T-helper 2 cell treated with Interferon-gamma antibody and Interleukin-4, amounts not matched to agents 100 ng/mL and 5 ng/mL, for 36 hours (primary cell): Measurements from ENCODE around the gene FHAD1. TPM values are rescaled to one million over a fixed set of nuclear protein-coding genes. Genes with fewer than 3 reads are reported as not detected.
"Not testable (repeated sequence)": the region's sequence is repeated elsewhere in the genome, so short reads cannot be mapped to it uniquely, and the experiment has no call there.

Experiments
- intact Hi-C: fragments of 100-400 bp; cut with micrococcal nuclease; formaldehyde crosslinking; loops from one replicate; pipeline ENCODE4 v1.15.1; 2023
- total RNA-seq: library from RNA; stranded (reverse); gene quantifications from 2 replicates; pipeline ENCODE4 v1.2.3, GENCODE V29; 2022

Gene FHAD1
- total RNA-seq, 1 donor from 2014 or later = 0.09 TPM

DNA sequence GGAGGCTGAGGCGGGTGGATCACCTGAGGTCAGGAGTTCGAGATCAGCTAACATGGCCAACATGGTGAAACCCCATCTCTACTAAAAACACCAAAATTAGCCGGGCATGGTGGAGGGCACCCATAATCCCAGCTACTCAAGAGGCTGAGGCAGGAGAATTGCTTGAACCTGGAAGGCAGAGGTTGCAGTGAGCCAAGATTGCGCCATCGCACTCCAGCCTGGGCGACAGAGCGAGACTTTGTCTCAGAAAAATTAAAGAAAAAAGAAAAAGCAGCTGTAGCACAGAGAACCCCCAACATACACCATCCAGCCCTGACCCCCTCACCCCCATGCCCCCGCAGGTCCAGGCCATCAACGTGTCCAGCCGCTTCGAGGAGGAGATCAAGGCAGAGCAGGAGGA lies 181.2 kb downstream of the FHAD1 start:
- intact Hi-C loops = not testable (repeated sequence)

DNA sequence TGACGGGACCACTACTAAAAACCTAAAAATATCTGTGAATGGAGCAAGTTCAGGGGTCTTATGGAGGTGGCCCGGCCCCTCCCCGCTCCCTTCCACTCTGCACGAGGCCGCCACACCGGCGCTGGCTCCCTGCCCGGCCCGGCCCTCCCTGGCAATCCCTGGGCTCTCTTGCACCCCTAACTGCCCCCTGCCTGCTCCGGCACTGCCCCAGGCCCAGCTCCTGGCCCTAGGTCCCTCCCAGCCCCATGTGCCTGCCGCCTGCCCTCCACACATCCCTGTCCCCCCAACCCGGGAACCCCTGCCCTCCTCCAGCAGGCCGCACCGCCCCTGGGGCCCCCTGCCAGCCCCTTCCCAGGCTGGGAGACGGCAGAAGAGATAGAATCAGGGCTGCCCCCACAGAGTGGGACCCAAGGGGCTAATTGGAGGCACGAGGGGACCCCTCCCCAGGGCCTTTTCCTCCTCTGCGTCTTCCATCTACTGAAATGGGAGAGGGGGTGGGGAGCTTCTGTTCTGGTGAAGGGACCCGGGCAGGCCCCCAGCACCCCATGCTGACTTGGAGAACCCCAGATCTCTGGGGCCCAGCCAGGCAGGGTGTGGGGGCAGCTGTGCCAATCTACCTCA lies 181.9 kb downstream of the FHAD1 start:
- intact Hi-C loops = no loop called here

DNA sequence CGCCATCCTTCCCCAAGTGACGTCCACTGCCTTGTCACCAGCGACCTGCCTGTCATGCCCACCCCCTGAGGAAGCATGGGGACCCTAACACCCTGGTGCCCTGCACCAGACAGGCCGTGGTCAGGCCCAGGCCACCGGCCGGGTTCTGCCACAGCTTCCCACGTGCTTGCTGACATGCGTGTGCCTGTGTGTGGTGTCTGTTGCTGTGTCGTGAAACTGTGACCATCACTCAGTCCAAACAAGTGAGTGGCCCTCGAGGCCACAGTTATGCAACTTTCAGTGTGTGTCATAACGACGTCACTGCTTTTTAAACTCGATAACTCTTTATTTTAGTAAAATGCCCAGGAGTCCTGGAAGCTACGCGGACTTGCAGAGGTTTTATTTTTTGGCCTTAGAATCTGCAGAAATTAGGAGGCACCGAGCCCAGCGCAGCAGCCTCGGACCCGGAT lies 182.7 kb downstream of the FHAD1 start:
- intact Hi-C loops = no loop called here

DNA sequence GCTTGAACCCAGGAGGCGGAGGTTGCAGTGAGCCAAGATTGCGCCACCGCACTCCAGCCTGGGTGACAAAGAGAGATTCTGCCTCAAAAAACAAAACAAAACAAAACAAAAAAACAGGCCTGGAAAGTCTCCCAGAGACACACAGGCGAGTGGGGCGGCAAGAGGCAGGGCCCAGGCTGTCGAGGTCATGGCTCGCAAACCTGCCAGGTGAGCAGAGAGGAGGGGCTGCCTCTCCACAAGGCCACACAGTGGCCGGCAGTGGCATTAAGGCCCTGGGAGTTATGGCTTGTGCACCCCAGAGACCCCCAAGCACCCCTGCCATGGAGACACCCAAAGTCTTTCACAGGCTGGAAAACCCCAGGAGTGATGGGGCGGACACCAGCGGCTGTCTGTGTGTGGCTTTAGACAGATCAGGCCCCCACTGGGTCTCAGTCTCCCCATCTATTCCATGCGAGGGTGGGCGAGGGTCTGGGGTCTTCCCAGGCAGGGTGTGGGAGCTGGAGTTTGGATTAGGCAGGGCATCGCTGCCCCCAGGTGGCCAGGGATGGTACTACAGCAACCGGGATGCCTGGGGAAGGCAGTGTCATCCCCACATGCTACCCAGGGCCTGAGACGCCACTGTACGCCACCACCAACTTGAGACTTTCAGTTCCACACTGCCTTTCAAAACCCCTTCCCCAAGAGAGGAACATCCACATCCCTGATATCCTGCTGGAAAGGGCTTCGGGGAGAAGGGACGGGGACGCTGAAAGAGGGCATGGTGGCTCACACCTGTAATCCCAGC lies 184.0 kb downstream of the FHAD1 start:
- intact Hi-C loops = loop anchor here (1.0 kb wide), 1 partner anchor 108 kb away; no protein-coding TSS in a partner anchor

DNA sequence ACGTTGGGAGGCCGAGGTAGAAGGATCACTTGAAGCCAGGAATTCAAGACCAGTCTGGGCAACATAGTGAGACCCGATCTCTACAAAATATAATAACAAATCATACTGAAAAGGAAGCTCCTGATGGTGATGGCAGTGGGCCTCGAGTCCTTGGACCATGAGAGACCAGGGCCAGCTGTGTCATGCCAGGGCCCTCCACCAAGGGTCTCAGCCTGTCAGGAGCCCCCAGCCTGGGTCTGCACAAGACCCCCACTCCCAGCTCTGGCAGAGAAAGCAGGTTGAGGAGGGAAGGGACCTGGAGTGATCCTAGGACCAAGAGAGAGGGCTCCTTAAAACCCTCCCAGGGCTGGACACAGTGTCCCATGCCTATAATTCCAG lies 184.5 kb downstream of the FHAD1 start:
- intact Hi-C loops = loop anchor here (1.0 kb wide), 1 partner anchor 108 kb away; no protein-coding TSS in a partner anchor

DNA sequence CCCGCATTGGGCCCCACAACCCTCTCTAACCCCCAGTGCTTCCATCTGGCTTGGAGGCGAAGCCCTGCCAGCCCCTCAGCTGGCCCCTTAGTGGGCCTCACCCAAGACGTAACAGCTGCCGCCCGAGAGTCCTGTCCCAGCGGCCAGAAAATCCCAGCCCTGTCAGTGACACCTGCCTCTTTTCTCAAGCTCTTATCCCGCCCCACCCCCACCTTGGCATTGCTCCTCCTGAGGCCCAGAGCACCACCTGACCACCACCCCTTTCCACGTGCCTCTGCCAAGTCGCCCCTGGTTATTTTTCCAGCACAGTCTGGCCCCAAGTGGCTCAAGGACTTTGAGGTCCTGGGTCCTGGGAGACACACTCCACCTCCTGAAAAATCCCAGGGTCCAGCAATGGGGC lies 185.3 kb downstream of the FHAD1 start:
- intact Hi-C loops = no loop called here

DNA sequence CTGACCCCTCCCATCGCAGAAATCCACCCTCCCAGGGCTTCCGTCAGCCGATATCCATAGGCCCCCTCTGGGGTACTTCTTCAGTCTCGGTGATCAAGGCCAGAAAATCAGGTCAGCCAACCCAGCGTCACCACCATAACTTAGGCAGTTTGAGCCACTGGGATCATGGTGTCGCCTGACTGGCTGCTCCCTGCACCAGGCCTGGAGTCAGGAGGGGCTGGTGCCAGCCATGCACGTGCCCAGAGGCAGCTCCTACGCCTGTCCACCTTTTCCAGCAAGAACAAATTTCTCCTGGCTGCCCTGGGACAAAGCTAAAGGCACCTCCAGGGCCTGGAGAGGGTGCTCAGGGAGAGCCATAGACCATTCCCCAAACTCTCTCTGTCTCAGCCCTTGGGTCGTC lies 186.4 kb downstream of the FHAD1 start:
- intact Hi-C loops = no loop called here

DNA sequence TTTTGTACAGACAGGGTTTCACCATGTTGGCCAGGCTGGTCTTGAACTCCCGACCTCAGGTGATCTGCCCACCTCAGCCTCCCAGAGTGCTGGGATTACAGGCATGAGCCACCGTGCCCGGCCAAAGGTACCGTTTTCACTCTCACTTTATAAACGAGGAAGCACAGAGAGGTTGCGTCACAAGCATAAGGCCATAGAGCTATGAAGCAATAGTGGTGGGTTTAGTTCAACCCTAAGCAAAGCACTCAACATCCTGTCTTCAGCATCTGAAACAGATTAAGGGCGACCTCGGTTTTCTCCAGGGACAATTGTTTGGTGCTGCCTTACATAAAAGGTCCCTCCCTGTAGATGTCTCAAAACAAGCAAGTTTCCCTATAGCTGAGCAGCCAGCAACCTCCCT lies 187.7 kb downstream of the FHAD1 start:
- intact Hi-C loops = not testable (repeated sequence)

DNA sequence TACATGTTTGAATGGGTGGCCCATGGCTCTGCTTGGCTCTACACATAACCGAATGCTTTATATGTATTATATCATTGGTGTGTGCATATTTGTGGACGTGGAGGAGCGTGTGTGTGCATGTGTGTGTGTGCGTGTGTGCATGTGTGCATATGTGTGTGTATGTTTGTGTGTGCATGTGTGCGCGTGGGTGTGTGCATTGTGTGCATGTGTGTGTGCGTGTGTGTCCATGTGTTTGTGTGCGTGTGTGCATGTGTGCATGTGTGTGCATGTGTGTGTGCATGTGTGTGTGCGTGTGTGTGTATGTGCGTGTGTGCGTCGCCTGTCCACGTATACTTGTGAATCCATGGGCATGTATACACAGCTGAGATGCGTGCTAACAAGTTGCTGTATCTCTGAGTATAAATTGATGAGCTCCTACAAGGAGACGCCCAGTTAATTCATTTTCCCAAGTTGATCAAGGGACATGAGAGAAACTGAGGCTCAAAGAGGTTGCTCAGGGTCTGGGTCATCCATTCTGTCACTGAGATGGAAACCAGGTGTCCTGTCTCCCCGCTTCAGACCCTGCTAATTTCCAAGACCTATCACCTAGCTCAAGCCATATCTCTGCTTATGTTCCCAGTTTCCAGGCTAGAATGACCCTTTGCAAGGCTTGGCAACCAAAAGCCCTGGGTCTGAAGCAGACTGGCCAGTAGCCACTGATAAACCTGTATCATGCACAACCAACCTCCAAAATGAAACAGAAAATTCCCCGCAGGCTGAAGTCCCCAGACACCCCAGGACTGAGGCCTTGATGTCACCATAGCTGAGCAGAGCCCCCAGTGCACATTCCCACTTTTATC lies 188.4 kb downstream of the FHAD1 start:
- intact Hi-C loops = no loop called here

DNA sequence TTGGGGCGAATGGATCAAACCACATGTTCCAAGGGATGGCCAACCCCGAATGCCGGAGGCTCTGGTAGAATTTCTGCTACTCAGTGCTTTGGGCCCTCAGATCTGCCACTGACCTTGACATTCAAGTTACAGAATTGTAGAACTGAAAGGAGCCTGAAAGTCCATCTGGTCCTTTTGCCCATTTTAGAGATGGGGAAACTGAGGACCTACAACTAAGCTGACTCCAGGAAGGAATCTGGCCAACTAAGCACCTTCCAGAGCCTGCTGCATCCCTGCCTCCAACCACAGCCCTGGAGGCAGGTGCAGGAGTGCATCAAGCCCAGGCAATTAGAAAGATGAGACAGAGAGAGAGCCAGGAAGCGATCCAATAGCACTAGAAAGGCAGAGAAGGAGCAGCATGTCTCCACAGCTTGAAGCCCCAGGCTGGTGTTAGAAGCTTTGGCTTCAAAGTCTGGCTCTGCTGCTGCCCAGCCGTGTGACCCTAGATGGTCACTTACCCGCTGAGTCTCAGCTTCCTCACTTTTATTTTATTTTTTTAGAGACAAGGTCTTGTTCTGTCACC lies 189.9 kb downstream of the FHAD1 start:
- intact Hi-C loops = no loop called here

DNA sequence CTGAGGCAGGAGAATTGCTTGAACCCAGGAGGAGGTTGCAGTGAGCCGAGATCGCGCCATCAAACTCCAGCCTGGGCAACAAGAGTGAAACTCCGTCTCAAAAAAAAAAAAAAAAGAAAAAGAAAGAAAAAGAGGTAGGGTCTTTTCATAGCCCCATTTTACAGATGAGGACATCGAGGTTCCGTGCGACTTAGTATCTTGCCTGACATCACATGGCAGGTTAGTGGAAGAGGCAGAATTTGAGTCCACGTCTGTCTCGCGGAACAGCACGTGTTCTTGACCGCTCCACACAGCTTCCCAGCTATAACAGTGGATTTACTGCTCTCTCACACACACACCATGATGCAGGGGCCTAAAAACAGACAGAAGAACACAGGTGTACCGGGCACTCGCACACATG lies 192.3 kb downstream of the FHAD1 start:
- intact Hi-C loops = no loop called here

DNA sequence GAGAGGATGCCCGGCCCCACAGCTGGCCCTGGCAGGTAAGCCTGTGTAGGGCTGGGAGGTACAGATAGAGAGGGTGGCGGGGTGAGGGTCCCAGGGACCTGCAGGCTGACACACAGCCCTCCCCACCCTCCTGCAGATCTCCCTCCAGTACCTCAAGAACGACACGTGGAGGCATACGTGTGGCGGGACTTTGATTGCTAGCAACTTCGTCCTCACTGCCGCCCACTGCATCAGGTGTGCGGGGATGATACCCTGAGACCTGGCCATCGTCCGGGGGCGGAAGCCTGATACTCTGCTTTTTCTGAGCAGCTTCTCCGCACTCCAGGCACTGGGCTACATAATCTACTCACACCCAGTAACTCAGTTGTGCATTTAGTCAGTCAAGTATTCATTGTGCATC lies 193.3 kb downstream of the FHAD1 start:
- intact Hi-C loops = no loop called here

DNA sequence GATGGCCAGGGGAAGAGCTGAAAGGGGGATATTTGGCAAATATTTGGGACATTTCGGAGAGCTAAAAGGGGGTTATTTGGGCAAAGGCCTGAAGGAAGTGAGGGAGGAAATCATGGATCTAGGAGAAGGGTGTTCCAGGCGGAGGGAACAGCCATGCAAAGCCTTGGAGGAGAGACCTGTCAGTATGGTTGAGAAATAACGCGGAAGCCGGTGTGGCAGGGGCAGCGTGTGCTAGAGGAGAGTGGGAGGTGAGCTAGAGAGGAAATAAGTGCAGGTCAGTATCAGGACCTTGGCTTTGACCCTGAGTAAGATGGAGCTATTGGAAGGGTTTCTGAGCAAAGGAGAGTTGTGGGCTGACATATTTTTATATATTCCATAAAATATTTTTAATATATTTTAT lies 194.2 kb downstream of the FHAD1 start:
- intact Hi-C loops = no loop called here

DNA sequence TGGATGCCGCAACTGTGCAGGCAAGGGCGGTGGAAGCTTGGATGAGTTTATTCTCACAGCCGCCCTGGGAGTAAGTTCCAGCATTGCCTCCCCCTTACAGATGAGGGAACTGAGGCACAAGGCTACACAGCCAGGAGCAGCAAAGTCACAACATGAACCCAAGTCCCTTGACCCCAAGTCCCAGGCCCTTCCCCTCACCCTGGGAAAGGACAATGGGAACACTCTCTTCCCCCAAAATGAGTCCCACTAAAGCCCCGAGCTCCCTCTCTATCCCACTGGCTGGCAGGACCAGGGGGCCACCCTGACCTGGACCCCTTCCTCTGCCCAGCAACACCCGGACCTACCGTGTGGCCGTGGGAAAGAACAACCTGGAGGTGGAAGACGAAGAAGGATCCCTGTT lies 195.1 kb downstream of the FHAD1 start:
- intact Hi-C loops = no loop called here

DNA sequence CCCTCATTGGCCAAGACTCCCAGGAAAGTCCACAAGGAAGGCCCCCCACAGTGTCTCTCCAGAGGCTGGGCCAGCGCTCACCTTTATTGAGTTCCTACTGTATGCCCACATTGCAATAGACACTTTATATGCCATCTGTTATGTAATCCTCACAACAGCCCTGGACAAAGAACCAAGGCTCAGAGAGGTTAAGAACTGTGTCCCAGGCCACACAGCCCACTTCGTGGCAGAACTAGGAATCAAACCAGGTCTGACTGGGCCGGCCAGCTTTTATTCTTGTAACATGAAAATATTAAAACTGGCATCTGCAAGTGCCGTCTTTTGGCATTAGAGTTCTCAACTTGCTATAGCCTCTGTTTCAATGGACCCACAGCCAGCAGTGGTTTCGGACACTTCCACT lies 195.7 kb downstream of the FHAD1 start:
- intact Hi-C loops = no loop called here

DNA sequence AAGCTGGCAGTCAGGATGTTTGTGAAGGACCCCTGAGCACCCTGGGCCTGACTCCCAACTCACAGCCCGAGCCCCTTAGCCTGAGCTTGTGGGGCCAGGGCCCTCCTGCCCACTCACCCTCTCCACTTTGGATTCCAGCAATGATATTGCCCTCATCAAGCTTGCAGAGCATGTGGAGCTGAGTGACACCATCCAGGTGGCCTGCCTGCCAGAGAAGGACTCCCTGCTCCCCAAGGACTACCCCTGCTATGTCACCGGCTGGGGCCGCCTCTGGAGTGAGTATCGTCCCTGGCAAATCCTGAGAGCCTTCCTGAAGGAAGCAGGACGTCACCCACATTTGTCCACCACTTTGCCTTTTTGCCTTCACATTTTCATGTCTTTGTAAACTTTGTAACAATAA lies 196.3 kb downstream of the FHAD1 start:
- intact Hi-C loops = no loop called here

DNA sequence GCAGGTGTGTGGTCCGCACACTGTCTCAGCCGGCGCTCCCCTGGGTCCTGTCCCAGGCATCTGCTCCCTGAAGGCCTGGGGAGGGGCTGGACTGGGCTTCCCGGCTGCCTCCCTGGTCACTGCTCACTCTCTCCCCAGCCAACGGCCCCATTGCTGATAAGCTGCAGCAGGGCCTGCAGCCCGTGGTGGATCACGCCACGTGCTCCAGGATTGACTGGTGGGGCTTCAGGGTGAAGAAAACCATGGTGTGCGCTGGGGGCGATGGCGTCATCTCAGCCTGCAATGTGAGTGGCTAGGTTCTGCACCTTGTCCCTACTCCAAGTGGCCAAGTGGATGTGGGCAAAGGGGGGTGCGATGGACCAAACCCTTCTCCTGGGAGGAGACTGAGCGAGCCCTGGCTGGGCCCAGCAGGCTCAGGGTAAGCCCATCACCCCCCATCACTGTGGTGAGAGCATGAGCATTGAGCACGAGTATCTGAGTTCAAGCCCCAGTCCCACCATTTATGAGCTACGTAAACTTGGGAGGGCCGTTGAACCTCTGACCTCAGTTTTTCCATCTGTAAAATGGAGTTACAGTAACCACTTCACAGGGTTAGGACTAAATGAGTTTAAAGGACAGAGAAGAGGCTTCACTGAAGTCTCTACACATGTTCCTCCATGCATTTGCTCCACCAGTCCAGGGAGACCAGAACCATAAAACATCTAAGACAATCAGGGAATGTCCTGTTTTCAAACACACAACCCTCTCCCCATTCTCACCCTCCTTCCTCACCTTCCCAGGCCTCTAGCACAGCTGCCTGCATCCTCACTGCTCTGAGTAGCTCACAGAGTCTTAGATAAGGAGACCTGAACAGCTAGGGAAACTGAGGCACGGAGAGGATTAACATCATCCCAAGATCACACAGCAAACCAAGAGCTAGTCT lies 197.7 kb downstream of the FHAD1 start:
- intact Hi-C loops = no loop called here

DNA sequence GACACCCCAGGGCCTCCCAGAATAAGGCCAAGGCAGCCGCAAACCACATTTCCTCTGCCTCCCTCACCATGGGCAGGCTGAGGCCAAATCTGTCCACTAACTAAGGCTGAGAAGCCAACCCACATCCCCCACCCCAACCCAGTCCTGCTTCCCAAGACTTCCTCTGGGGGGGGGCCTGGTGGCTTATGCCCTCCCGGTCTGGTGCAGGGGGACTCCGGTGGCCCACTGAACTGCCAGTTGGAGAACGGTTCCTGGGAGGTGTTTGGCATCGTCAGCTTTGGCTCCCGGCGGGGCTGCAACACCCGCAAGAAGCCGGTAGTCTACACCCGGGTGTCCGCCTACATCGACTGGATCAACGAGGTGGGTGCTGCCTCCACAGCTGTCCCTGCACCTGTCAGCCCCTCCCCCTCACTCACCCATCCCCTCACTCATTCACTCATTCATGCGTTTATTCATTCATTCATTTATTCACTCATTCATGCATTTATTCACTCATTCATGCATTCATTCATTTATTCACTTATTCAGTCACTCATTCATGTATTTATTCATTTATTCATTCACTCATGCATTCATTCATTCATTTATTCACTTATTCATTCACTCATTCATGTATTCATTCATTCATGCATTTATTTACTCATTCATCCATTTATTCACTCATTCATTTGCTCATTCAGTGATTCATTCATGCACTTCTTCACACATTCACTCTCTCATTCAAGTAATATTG lies 198.5 kb downstream of the FHAD1 start:
- intact Hi-C loops = no loop called here

DNA sequence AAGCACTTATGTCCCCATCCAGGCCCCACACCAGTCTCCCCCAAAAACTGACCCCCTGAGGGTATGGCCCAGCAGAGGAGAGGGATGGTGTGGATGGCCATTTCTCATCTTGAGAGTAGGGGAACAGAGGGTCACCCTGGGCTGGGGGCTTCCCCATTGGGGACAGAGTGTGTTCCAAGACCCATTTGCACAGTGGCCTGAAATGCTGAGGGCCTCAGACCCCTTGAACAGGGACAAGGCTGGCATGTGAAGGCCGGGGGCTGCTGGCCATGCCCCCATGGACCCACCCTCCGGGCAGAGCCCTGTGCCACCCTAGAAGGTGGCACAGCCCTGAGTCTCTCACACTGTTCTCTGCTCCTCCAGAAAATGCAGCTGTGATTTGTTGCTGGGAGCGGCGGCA lies 199.2 kb downstream of the FHAD1 start:
- intact Hi-C loops = no loop called here
